ENCODE measurements around the gene GDI2.
"Not testable (repeated sequence)": the region's sequence is repeated elsewhere in the genome, so short reads cannot be mapped to it uniquely, and the experiment has no call there.

The GDI2 gene

GRCh38 chr10:5813341-5814109, at the start of gene GDI2:
Gene GDI2, minus strand, starts transcription at chr10:5813434. Its CDS starts 176 bp downstream, at chr10:5813258.
- DNase-seq (ENCODE audit: low read depth, low spot score) = peak; percentile 76
- H3K27ac ChIP-seq = peak within 1 kb of the TSS; percentile 83

- DNase-seq (ENCODE audit: low read depth, low spot score) = no peak
- H3K27ac ChIP-seq = no peak overlapping the region
Measured at GRCh38 chr10:5862360-5862961, 49.2 kb upstream of the GDI2 start.

DNA sequence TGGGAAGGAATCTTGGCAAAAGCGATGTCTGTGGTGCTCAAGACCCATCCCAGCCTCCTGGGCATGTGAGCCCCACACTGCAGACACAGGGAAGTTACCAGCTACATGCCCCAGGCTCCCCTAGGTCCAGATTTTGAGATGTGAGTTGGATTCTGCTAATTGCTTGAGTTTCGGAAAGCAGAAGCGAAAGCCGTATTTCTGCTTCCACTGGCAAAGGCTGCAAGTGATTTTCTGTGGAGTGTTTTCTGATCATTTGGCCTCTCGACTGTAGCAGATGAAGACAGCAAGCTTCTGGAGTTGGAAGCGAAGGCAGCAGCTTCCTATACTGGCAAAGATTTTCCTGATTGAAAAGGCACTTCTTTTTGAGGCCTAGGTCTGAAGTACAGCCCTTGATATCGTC, 46.8 kb upstream of the GDI2 start:
- DNase-seq (ENCODE audit: low read depth, low spot score) = no peak
- no peak overlapping the region for H3K27ac ChIP-seq

DNA sequence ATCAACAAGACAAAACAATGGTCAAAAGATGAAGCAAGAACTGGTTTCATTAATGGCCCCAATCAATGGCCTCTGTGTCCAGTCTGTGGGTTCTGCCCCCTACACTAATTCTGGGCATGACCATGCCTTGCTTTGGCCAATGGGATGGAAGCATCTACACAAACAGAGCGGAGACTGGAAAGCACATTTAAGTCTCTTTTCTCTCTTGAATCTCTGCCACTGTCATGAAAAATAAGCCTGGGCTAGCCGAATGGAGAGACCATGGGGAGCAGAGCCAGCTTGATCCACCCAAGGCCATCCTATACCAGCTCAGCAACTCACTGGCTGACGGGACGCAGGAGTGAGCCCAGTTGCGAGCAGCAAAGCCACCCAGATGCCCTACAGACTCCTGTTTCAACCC, 45.6 kb upstream of the GDI2 start:
- no peak for DNase-seq (ENCODE audit: low read depth, low spot score)
- H3K27ac ChIP-seq = no peak overlapping the region

- no peak for DNase-seq (ENCODE audit: low read depth, low spot score)
- no peak overlapping the region for H3K27ac ChIP-seq
Measured at GRCh38 chr10:5856701-5857004, 43.4 kb upstream of the GDI2 start.

GRCh38 chr10:5855979-5856700, 42.9 kb upstream of the GDI2 start:
- H3K27ac ChIP-seq = no peak overlapping the region
- no peak for DNase-seq (ENCODE audit: low read depth, low spot score)

GRCh38 chr10:5854131-5854475, 40.9 kb upstream of the GDI2 start:
- DNase-seq (ENCODE audit: low read depth, low spot score) = no peak
- H3K27ac ChIP-seq = no peak overlapping the region

DNA sequence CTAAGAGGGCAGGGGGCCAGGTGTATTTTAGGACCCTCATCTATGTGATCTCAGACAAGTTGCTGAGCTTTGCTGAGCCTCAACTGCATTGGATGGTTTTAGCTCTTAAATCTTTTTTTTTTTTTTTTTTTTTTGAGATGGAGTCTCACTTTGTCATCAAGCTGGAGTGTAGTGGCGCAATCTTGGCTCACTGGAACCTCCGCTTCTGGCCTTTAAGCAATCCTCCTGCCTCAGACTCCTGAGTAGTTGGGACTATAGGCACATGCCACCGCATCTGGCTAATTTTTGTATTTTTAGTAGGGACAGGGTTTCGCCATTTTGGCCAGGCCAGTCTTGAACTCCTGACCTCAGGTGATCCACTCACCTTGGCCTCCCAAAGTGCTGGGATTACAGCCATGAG, 33.4 kb upstream of the GDI2 start:
- not testable (repeated sequence) for H3K27ac ChIP-seq; DNase-seq (ENCODE audit: low read depth, low spot score)

DNA sequence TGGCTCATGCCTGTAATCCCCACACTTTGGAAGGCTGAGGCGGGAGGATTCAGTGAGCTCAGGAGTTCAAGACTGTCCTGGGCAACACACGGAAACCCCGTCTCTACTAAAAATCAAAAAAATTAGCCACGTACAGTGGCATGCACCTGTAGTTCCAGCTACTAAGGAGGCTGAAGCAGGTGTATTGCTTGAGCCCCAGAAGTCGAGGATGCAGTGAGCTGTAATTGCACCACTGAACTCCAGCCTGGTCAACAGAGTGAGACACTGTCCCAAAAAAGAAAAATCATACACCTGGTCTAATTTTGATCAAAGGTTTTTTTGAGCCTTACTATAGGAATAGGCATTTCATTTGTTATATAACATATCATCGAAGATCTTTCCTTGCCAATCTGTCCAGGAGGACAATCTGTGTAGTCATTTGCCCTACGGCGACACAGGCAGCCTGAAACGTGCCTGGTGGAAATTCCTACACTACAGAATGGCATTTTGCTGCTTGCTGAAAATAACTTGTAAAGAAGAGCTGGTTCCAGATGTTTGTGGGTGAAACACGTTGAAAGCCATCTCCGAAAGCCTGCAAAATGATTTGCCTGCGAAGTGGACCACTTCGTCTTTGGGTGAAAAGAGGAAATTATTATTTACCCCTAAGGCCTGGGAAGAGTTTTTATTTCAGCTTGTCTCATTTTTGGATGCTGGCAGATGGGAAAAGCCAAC, 31.3 kb upstream of the GDI2 start:
- DNase-seq (ENCODE audit: low read depth, low spot score) = no peak
- H3K27ac ChIP-seq = no peak overlapping the region

DNA sequence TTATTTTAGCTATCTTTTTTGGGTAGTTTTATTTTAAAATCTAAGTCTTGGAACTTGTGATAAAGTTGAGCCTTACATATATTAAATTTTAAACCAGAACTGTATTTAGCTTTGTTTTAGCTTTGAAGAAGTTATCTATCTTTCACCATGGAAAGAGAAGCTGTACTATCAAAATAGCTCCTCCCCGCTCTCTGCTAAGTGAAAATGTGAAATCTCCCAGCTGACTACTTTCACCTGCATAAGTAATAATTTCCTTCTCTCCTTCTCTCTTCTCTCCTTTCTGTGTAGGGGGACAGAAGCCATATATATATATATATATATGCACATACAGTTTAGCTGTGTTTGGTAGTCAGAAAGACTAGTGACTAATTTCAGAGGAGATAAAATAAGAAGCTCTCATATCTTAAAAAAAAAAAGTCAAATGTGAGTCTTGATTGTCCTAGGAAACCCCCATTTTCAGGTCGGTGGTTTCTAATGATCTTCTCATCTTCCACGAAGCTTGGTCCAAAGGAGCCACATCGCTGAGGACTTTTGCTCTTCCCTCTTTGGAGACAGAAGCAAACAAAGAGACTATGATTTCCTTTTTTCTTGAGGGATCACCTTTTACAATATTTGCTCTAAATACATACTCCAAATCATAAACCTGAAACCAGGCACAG, 30.6 kb upstream of the GDI2 start:
- H3K27ac ChIP-seq = no peak overlapping the region
- no peak for DNase-seq (ENCODE audit: low read depth, low spot score)

DNA sequence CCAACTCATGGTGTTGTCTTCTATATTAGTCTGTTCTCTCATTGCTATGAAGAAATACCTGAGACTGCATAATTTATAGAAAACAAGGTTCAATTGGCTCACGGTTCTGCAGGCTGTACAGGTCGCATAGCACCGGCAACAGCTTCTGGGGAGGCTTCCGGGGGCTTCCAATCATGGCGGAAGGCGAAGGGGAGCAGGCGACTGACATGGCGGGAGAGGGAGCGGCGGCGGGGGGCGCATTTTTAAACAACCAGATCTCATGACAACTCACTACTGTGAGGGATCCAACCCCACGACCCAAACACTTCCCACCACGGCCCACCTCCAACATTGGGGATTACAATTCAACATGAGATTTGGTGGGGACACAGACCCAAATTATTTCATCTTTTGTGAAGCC, 28.7 kb upstream of the GDI2 start:
- no peak for DNase-seq (ENCODE audit: low read depth, low spot score)
- H3K27ac ChIP-seq = no peak overlapping the region

- H3K27ac ChIP-seq = no peak overlapping the region
- no peak for DNase-seq (ENCODE audit: low read depth, low spot score)
Measured at GRCh38 chr10:5840314-5841307, 27.4 kb upstream of the GDI2 start.

DNA sequence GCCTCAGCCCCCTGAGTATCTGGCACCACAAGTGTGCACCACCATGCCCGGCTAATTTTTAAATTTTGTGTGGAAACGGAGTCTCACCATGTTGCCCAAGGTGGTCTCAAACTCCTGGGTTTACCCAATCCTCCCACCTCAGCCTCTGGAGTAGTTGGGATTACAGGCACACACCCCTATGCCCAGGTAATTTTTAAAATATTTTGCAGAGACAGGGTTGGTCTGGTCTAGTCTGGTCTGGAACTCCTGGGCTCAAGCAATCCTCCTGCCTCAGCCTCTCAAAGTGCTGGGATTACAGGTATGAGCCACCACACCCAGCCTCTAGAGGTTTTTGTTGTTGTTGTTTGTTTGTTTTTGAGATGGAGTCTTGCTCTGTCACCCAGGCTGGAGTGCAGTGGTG, 22.9 kb upstream of the GDI2 start:
- DNase-seq (ENCODE audit: low read depth, low spot score) = not testable (repeated sequence)

DNA sequence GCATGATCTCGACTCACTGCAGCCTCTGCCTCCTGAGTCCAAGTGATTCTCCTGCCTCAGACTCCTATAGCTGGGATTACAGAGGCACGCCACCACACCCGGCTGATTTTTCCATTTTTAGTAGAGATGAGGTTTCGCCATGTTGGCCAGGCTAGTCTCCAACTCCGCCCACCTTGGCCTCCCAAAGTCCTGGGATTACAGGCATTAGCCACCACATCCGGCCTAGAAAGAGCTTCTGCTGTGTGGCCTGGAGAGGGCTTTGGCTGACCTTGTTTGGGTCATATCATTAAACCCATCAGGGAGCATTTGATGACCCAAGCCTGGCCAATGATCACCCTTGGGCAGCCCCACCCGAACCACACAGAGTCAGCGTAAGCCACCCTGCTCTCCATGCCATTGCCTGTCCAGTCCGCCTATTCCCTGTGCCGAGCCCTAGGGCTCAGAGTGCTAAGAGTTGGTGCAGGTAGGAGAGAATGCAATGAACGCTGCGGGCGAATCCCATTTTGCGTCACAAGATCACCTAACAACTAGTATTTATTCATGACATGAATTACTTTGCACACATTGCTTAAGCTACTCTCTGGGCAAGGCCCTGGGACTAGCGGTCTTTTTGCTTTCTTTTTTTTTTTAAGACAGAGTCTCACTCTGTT, 22.3 kb upstream of the GDI2 start:
- DNase-seq (ENCODE audit: low read depth, low spot score) = no peak

More for the DNA sequence above, 22.9 kb upstream of the GDI2 start:
- H3K27ac ChIP-seq = not testable (repeated sequence)

GRCh38 chr10:5833814-5834213, 20.6 kb upstream of the GDI2 start:
- H3K27ac ChIP-seq = no peak overlapping the region
- no peak for DNase-seq (ENCODE audit: low read depth, low spot score)

More for the DNA sequence above, 22.3 kb upstream of the GDI2 start:
- H3K27ac ChIP-seq = no peak overlapping the region

- DNase-seq (ENCODE audit: low read depth, low spot score) = no peak
Measured at GRCh38 chr10:5832946-5833345, 19.7 kb upstream of the GDI2 start.

DNA sequence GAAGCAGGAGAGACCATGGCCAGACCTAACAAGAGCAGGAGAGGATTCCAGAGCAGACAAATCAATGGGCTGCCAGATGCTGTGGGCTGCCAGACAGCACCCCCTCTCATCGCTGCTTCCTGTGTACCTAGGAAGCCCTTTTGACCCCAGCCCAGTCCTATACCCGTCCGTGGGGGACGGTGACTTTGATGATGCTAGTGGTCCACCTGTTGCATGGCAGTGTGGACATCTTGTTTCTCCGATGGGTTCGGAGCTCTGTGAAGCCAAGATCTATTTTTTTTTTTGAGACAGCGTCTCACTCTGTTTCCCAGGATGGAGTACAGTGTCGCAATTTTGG, 18.2 kb upstream of the GDI2 start:
- DNase-seq (ENCODE audit: low read depth, low spot score) = no peak
- no peak overlapping the region for H3K27ac ChIP-seq

More at GRCh38 chr10:5832946-5833345, 19.7 kb upstream of the GDI2 start:
- H3K27ac ChIP-seq = no peak overlapping the region

DNA sequence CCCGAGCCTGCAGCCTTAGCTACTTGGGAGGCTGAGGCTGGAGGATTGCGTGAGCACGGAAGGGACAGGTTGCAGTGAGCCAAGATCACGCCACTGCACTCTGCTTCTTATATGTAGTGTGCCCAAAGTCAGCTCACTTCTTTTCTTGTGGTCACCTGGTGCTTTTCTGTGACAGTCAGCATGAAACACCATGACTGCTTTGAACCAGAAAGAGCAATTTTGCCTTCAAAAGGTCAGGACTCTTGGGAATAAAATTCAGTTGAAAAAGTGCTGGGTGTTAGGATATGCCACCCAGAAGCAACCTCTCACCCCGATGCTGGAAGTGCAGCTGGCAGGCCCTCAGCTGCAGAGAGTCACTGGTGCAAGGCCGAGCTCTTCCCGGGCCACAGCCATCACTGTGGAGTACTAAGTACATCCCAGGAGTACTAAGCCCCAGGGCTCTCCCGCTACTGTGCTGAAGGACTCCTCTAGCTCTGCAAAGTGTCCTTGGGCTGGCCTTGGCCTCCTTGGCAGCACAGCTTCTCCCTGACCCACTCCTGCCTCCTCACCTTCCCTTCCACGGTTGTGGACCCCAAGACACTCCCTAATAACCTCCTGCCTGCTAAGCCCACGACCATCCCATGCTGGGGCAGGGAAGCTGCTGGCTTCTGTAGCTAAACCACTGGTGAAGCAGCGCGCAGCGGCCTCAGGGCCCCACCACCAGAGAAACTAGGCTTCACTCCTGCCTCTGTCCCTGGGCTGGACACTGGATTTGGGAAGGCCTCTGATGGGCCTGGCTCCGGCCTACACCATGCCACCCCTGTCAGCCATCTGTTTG, 17.6 kb upstream of the GDI2 start:
- no peak overlapping the region for H3K27ac ChIP-seq
- DNase-seq (ENCODE audit: low read depth, low spot score) = no peak

All from epithelial cell of prostate (primary cell).